ENCODE results near the gene GJB2.

GJB2 gene

DNA sequence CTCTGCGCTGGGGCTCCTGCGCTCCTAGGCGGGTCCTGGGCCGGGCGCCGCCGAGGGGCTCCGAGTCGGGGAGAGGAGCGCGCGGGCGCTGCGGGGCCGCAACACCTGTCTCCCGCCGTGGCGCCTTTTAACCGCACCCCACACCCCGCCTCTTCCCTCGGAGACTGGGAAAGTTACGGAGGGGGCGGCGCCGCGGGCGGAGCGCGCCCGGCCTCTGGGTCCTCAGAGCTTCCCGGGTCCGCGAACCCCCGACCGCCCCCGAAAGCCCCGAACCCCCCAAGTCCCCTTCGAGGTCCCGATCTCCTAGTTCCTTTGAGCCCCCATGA, at the start of gene GJB2:
Gene GJB2 (minus strand): TSS at position 103 of the 326 bp plus-strand sequence. CDS start 3,357 bp downstream, outside the sequence.
- peak within 1 kb of the TSS; percentile 42 for H3K4me3 ChIP-seq (ENCODE audit: low read depth, low read length)
- DNase-seq (ENCODE audit: low read depth) = no peak
- in situ Hi-C loops (cut with HindIII; ENCODE audit: low sequenced_read_pairs) = loop anchor here (25.0 kb wide), 2 partner anchors 520 to 645 kb away; partner anchors contain the start of gene IL17D
- TF ChIP-seq, protein P1, sequence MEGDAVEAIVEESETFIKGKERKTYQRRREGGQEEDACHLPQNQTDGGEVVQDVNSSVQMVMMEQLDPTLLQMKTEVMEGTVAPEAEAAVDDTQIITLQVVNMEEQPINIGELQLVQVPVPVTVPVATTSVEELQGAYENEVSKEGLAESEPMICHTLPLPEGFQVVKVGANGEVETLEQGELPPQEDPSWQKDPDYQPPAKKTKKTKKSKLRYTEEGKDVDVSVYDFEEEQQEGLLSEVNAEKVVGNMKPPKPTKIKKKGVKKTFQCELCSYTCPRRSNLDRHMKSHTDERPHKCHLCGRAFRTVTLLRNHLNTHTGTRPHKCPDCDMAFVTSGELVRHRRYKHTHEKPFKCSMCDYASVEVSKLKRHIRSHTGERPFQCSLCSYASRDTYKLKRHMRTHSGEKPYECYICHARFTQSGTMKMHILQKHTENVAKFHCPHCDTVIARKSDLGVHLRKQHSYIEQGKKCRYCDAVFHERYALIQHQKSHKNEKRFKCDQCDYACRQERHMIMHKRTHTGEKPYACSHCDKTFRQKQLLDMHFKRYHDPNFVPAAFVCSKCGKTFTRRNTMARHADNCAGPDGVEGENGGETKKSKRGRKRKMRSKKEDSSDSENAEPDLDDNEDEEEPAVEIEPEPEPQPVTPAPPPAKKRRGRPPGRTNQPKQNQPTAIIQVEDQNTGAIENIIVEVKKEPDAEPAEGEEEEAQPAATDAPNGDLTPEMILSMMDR (IDR thresholded peaks at IDR 0.05; ENCODE audit: low read depth, low read length, missing control alignments) = no peak

DNA sequence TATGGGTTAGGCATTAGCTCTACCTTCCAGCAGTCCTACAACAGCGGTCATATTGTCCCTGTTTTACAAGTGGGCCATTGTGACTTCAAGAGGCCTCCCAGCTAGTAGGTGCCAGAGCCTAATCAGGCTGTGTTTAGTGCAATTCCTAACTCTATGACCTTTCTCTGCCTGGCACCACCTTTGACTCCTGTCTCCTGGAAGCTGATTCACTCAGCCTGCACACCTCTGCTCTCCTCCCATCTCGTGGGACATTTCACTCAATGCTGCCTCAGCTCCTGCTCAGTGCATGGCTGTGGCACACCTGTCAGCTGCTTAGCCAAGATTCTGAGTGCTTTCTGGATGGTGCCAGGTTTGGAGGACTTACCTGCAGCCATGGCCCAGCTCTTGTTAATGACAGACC, 48.9 kb upstream of the GJB2 start:
- in situ Hi-C loops (cut with HindIII; ENCODE audit: low sequenced_read_pairs) = no loop called here
- TF ChIP-seq, protein P1 (IDR thresholded peaks at IDR 0.05; ENCODE audit: low read depth, low read length, missing control alignments) = no peak
- DNase-seq (ENCODE audit: low read depth) = no peak
- no peak overlapping the region for H3K4me3 ChIP-seq (ENCODE audit: low read depth, low read length)

DNA sequence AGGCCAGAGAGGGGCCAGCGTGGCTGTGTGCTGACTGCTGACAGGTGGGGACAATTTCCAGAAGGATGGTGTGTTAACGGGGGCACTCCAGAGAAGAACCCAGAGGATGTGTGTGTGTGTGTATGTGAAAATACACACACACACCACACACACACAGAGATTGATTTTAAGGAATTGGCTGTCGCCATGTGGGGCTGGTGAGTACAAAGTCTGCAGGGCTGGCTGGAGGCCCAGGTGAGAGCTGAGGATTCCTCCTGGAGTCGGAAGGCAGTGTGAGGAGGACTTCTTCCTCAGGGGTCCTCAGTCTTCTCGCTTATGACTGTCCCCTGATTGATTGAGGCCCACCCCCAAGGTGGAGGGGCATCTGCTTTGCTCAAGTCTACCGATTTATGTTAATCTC, 47.0 kb upstream of the GJB2 start:
- no peak overlapping the region for H3K4me3 ChIP-seq (ENCODE audit: low read depth, low read length)
- in situ Hi-C loops (cut with HindIII; ENCODE audit: low sequenced_read_pairs) = no loop called here
- TF ChIP-seq, protein P1 (IDR thresholded peaks at IDR 0.05; ENCODE audit: low read depth, low read length, missing control alignments) = no peak
- no peak for DNase-seq (ENCODE audit: low read depth)

GRCh38 chr13:20232556-20233277, 40.0 kb upstream of the GJB2 start:
- DNase-seq (ENCODE audit: low read depth) = no peak
- H3K4me3 ChIP-seq (ENCODE audit: low read depth, low read length) = peak overlapping the region; percentile 12
- TF ChIP-seq, protein P1 (IDR thresholded peaks at IDR 0.05; ENCODE audit: low read depth, low read length, missing control alignments) = no peak
- in situ Hi-C loops (cut with HindIII; ENCODE audit: low sequenced_read_pairs) = no loop called here

- no peak for DNase-seq (ENCODE audit: low read depth)
- TF ChIP-seq, protein P1 (IDR thresholded peaks at IDR 0.05; ENCODE audit: low read depth, low read length, missing control alignments) = no peak
- H3K4me3 ChIP-seq (ENCODE audit: low read depth, low read length) = peak within 1 kb of the TSS; percentile 20
- in situ Hi-C loops (cut with HindIII; ENCODE audit: low sequenced_read_pairs) = no loop called here
Measured at GRCh38 chr13:20231839-20232555, 39.3 kb upstream of the GJB2 start, which contains the start of gene GJB6. Gene GJB6, minus strand, starts transcription at chr13:20232319. Its CDS starts 8,839 bp downstream, at chr13:20223480.

DNA sequence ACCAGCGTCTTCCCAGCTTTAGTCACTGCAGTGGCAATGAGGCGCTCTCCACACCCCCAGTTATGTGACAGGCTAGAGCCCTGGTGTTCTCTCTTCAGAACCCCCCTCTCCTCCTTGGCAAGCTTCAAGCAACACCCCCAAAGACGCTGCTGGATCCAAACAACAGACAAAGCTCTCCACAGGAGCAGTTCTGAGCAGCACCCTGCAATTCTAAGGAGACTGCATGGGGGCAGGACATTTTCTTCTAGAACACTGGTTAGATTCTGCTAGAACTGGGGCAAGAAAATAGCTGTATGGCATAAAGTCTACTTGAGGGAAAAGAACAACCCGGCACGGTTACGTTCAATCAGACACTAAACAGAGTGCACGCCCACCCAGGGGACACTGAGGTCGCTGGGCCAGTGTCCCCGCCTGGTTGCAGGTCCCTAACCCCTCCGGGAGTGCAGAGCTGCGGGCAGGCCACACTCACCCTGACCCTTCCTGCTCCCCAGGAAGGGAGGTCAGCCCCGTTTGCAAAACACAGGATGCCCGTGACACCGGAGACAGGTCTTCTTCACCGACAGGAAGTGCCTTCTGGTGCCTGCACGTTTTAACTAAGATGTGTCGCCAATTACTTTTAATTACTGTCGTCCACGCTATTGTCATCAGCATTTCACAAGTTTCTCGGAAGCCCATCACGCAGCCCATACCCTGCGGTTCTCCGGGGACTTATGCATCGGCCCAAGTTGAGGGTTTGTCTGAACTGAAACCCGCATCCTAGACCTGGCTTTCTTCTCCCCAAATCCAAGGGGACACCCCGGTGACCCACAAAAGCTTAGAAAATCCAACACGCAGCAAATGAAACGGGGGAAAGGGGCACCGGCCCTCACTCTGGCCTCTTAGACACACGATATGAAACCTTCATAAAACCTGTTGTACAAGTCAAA, 38.4 kb upstream of the GJB2 start:
- in situ Hi-C loops (cut with HindIII; ENCODE audit: low sequenced_read_pairs) = no loop called here
- peak overlapping the region; percentile 20 for H3K4me3 ChIP-seq (ENCODE audit: low read depth, low read length)
- DNase-seq (ENCODE audit: low read depth) = no peak
- TF ChIP-seq, protein P1 (IDR thresholded peaks at IDR 0.05; ENCODE audit: low read depth, low read length, missing control alignments) = no peak
